Amniotic epithelial cell (primary cell): ENCODE data around the gene ATRN.
"Not testable (repeated sequence)": the region's sequence is repeated elsewhere in the genome, so short reads cannot be mapped to it uniquely, and the experiment has no call there.

ENCODE experiments used
- DNase-seq: peaks from one replicate; pipeline ENCODE4 v3.0.0-alpha.2; 2010; ENCODE audit warnings: low read depth

Gene ATRN

DNA sequence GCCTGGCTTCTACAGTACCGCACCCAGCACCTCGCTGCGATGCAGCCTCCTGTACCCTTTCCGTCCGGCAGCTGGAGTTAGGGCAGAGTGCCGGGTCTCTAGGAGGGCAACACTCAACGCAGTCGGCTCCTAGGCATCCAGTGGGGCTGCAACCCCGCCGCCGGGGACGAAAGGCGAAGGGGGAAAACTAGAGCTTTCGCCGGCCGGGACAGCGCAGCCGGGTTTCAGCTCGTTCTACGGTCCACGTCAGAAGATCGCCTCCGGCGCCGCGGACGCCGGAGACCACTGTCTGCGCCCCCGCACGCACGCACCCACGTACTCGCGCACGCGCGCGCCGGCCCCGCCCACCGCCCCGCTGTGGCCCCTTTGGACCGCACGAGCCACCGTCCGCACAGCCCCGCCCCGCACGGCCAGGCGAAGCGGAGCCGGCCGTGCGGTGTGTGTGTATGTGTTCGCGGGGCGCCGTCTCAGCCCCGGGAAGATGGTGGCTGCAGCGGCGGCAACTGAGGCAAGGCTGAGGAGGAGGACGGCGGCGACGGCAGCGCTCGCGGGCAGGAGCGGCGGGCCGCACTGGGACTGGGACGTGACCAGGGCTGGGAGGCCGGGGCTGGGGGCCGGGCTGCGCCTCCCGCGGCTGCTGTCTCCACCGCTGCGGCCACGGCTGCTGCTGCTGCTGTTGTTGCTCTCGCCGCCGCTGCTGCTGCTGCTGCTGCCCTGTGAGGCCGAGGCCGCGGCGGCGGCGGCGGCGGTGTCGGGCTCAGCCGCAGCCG is at the start of gene ATRN:
Gene ATRN, plus strand, starts transcription at position 392 of the 770 bp plus-strand sequence. Its CDS starts 90 bp downstream, at position 482.
- DNase-seq: peak; percentile 87

DNA sequence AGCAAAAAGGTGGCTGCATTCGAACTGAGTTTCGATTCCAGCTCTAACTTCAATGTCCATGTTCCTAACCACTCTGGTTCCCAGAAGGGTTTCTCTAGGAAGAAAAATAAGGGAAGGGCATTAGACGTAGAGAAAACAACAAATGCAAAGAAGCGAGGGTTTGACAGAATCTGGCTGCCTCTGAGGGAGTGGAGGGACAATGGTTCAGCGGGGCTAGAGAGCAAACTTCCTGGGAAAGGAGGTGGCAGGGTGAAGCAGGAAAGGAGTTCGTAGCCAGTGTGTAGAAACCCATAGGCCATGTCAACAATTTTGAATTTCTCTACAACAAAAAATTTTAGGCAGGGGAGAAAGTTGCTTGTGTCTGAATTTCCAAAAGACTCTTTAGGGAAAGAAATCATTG is 48.8 kb upstream of the ATRN start:
- no peak for DNase-seq

DNA sequence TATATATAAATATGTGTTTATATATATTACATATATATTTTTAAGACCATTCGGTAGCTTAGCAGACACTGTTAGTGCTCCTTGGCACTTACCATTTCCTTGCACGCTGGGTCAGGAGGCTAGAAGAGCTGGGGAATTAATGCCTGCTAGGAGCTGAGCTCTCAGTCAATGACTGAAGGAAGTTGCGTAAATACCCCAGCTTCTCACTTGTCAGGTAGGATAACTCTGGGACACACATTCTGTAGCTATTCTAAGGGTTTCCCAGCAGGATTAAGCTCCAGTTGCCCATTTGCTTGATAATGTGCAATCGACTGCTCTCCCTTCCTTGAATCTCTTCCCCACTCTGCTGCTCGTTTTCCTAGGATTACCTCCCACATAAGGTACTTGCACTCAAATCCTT is 47.7 kb upstream of the ATRN start:
- no peak for DNase-seq

DNA sequence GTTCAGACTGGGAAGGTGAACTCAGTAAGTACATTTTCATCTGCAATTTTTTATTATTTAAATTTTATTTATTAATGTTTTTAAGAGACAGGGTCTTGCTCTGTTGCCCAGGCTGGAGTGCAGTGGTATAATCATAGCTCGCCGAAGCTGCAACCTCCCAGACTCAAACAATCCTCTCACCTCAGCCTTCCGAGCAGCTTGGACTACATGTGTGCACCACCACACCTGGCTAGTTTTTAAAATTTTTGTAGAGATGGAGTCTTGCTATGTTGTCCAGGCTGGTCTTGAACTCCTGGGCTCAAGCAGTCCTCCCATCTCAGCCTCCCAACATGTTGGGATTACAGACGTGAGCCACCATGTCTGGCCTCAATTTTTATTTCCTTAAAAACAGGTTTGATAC is 44.1 kb upstream of the ATRN start:
- not testable (repeated sequence) for DNase-seq

DNA sequence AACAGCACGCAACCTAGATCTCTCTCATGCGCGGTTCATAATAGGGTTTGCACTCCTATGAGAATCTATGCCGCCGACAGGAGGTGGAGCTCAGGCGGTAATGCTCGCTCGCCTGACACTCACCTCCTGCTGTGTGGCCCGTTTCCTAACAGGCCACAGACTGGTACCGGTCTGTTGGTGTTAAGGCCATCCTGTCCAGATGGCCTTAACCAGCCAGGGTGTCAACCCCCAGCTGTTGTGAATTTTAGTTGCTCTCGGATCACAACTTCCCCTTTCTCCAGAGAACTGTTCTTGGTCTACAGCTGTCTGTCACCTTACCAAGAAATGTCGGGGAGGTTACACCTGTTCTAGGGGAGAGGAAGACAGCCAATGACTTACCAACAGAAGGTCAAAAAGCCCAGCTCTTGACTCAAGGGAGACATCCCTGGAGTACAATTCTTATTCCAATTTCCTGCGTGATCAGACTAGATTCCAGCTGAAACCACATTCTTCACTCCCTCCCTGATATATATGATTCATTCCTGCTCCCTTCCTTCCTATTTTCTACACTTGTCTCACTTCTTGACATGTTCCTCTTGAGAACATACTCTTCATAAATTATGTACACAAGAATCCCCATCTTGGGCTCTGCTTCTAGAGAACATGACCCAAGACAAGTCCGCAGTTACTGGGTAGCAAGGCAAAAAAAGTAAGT is 40.3 kb upstream of the ATRN start:
- no peak for DNase-seq

DNA sequence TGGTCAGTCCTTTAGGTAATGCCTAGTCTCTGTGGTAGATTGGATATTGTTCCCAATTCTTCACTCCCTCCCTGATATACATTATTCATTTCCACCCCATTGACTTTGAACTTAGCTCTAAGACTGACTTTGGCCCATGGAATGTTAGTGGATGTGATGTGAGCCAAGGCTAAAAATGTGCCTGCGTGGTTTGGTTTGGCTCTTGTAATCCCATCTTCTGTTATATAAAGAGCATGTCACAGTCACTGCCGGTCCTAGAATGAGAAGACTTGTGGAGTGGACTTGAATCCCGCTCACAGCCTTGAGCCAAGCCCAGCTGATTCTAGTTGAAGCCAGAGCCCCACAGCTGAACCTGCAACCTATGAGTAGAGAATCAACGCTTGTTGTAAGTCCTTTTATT is 39.7 kb upstream of the ATRN start:
- DNase-seq: no peak

DNA sequence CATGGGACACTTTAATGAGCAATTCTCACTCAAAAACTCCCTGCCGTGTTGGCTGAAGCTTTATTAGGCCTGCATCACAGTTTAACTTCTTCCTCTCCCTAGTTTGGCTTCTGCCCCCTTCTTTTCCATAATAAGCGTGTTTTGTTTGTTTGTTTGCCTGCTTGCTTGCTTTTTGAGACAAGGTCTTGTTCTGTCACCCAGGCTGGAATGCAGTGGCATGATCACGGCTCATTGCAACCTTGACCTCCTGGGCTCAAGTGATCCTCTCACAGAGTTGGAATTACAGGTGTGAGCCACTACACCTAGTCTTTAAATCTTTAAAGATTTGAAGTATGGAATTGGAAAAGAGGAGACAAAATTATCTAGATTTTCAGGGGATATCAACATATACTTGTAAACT is 38.0 kb upstream of the ATRN start:
- no peak for DNase-seq

DNA sequence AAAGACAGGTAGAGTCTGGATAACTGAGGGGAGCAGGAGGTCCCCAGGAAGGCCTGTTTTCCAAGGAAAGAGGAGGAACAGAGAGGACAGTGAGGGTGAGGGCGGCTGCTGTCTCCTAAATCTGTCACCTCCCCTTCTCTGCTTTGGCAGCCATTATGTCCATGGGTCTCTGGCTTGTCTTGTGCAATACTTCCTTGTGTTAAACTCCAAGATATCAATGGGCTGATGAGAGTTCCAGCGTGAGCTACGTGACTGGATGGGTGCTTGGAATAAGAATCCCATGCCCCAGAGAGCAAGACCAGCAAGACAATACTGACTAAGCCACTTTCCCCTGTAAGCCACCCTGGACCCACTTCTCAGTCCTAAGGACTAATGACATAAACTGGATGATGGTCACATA is 37.1 kb upstream of the ATRN start:
- no peak for DNase-seq

DNA sequence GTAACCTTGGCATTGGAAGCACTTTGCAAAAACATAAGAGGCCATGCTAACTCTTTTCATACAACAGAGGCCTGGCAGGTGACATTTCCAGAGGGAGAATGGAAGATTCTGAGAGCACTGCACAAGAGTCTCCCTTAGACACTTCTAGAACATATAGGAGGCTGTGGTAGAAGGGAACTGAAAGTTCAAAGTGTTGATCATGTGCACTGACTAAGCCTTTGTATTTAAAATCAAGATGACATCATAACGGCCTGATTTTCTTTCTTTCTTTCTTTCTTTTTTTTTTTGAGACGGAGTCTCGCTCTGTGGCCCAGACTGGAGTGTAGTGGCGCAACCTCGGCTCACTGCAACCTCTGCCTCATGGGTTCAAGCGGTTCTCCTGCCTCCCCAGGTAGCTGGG is 36.6 kb upstream of the ATRN start:
- no peak for DNase-seq

DNA sequence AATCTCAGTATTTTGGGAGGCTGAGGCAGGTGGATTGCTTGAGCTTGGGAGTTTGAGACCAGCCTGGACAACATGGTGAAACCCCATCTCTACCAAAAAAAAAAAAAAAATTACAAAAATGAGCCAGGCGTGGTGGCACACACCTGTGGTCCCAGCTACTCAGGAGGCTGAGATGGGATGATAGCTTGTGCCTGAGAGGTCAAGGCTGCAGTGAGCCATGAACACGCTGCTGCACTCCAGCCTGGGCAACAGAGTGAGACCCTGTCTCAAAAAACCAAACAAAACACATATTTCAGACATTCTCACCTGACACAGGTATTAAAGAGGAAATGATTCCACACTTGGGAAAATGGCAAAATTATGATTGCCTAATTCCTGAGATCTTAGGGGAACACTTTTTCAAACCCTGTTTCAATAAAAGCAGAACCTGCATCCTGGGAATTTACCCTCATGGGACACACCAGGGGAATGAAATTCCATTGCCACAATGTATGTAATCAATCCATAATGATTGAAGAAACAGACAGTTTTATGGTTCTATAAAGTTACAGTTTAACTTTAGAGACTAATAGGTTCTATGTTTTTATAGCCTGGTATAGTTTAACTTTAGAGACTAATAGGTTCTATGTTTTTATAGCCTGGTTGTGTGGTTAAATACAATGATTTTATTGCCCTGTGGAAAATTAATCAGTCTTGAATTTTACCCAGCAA is 33.8 kb upstream of the ATRN start:
- DNase-seq: no peak

DNA sequence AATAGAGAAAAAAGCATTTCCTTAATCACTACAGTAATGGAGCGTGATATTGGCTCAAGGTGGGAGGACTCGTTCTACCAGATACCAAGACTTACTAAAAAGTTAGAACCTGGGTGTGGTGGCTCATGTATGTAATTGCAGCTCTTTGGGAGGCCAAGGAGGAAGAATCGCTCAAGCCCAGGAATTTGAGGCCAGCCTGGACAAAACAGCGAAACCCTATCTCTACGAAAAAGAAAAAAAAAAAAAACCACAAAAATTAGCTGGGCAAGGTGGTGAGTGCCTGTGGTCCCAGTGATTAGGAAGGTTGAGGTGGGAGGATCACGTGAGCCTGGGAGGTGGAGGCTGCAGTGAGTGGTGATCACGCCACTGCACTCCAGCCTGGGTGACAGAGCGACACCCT is 24.0 kb upstream of the ATRN start:
- no peak for DNase-seq

DNA sequence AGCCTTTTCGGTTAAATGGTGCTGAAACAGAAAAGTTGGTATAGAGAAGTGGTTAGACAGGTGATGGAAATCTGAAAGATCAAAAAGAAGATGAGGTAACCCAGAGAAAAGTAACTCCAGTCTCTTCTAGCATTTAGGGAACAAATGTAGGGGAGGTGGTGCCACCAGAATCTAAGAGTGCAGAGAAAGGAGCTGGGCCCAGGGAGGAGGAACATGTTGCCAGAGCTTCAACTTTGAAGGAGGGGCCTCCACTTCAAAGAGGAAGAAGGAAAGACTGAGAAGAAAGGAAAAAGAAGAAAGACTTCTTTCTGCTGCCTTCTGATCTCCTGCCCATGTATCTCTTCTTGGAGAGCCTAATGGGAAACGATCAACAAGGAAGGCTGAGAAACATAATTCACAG is 23.5 kb upstream of the ATRN start:
- DNase-seq: no peak

DNA sequence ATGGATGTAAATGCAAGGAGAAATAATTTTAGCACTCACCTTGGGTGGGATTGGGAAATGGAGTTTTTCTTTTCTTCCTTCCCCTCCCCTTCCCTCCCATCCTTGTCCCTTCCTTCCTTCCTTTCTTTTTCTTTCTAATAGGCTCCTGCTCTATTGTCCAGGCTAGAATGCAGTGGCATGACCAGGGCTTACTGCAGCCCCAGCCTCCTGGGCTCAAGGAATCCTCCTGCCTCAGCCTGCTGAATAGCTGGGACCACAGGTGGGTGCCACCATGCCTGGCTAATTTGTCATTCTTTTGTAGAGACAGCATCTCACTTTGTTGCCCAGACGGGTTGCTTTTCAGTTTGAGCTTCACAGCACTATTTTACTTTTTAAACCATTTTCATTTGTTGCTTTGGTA is 21.5 kb upstream of the ATRN start:
- no peak for DNase-seq

DNA sequence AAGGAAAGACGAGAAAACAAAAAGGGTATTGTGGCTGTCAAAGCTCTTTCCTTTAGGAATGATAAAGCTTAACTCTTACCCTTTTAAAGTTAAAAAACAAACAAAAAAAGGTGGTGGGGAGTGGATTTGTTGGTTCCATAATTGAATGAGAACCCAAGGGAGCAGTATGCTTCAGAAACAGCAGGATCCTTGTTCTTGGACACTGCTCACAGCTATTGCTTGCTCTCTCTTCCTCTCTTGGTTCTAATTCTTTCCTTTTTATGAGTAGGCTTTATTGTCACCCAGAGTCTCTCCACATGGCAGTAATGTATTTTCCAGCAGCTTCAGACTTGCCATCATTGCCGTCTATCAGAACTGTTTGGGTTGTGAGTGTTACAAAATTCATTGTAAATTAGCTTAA is 18.7 kb upstream of the ATRN start:
- DNase-seq: no peak

DNA sequence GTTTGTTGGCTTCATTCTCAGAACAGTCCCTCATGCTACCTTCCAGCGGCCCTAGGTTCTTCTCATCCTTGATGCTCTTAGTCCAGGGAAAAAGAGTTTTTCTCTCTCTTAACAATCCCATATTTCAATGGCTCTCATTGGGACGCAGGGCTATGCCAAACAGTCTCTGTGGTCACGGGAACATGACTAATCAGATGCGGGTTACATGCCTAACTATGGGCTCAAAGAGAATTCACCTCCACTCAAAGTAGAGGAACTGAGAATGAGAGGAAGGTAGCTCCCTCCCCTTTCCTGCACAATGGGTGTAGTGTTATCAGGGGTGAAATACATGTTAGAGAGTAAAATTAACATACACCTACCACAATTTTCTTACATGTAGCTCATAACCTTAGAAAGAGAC is 18.1 kb upstream of the ATRN start:
- DNase-seq: no peak

DNA sequence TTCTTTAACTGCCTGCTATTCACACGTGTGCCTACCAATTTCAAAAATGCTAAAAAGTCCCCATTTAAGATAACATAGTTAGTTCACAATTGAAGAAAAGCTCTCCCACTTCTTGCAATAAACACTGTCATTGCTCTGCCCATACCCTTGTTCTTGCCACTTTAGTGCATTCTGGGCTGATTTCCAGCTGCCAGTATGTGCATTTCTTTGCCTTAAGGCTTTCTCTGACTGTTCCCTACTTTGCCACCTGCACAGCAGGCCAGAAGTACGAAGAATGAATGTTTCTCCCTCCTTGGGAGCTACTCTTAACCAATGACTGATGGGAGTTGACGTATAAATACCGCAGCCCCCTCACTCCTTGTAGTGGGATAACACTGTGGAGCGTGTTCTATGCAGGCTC is 16.0 kb upstream of the ATRN start:
- DNase-seq: no peak

DNA sequence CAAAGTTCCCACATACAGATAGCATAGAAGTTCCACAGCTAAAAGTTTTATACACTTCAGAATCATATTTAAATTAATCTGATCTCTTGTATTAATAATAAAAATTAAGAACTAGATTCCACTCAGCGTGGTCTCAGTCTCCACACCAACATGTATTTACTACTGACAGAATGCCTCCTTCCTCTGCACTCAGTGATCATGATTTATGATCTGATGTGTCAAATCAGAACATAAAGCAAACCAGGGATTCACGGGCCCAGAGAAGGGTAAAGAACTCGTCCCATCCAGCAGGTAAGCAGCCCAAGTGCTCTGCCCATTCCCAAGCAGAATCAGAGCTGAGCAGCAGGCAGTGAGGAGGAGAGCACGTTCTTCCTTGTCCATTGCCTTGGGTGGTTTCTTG is 14.2 kb upstream of the ATRN start:
- no peak for DNase-seq

DNA sequence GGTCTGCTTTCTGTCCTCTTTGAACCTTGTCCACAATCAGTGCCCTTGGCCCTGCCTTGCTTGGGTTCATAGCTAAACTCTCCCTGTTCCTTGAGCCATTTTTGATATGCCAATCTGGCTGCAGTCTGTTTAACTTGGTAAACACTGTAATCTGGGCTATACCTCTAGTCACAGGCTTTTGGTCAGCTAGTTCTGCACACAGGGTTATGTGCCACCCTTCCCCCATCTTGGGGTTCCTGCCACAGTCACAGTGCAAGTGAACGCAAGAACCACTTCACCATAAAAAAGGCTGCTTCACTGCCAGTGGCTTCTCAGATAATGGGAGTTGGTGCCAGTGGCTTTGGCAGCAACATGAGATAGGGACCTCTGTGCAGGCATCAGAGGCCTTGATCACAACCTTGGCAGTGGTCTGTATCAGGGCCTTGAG is 10.9 kb upstream of the ATRN start:
- DNase-seq: no peak

DNA sequence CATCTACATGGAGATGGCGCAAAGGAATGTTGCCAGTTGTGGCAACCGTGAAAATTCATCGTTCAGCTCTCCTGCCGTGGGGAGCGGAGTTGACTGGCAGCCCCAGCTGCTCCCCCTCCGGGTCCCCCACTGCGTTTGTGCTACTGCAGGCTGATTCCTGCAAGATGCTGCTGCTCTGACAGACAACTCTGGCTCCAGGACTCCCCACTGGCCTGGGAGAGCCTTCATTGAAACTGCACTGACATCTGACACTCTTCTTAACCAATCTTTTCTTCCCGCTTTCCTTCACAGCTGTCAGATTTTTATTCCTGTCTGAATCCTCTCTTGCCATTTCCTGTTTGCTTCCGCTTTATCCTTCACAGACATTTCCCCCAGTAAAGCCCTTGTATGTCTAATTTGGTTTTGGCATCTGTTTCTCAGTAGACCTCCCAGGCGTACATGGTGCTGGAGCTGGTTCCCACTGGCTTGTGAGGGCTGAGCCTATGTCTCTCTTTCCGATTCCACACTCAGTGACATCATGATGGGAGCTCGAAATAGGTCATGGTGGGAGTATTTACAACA is 9.5 kb upstream of the ATRN start:
- DNase-seq: no peak

DNA sequence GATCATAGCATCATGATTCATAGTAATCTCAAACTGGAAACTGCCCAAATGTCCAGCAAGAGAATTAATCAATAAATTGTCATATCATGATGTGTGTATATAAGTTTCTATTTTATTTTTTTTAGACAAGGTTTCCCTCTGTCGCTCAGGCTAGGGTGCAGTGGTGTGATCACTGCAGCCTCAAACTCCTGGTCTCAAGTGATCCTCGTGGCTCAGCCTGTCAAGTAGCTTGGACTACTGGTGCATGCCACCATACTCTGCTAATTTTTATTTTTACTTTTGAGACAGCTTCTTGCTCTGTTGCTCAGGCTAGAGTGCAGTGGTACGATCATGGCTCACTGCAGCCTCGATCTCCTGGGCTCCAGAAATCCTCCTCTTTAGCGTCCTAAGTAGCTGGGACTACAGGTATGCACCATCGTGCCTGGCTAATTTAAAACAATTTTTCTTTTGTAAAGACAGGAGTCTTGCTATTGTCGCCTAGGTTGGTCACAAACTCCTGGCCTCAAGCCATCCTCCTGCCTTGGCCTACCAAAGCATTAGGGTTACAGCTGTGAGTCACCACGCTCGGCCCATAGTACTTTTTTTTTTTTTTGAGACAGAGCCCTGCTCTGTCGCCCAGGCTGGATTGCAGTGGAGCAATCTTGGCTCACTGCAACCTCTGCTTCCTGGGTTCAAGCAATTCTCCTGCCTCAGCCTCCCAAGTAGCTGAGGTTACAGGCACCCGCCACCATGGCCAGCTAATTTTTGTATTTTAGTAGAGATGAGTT is 8.7 kb upstream of the ATRN start:
- peak; percentile 12 for DNase-seq

DNA sequence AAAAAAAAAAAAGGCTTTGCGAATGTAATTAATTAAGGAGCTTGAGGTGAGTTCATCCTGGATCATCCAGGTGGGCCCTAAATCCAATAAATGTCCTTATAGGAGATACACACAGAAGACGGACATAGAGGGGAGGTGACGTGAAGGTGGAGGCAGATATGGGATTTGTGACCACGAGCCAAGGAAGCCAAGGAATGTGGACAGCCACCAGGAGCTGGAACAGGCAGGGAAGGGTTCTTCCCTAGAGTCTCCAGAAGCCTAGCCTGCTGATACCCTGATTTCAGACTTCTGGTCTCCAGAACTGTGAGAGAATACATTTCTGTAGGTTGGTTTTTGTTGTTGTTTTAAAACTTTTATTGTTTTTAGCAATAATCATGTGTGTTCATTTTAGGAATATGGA is 6.7 kb upstream of the ATRN start:
- no peak for DNase-seq

DNA sequence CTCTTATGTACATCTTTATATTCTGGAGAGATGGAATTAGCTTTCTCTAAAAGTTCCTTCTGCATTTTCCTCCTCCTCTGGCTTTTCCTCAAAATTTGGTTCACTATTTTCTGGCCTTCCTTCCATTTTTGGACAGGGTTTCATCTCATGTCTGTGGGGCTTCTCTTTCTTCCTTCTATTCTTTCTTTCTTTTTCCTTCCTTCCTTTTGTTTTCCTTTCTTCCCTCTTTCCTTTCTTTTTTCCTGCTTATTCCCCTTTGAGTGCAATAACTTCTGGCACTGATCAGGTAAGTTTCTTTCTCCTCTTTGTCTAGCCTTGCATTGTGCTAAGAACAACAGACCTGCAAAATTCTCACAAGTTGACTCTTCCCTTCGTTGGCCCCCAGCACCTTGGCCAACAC is 5.5 kb upstream of the ATRN start:
- no peak for DNase-seq
